Fibroblast of lung (primary cell): ENCODE data around the gene DIAPH1. TPM values are rescaled to one million over a fixed set of nuclear protein-coding genes. Genes with fewer than 3 reads are reported as not detected.
A peak's percentile ranks its signal among the peaks of the same experiment; 100 is the strongest.

ENCODE experiments used
- DNase-seq, 2 donors: peaks; one replicate each; pipeline versions ENCODE4 v3.0.0 to v3.0.0-alpha.2; 2010; ENCODE audit warnings: low read depth in 2 of 2
- H2AFZ ChIP-seq: 2 replicates; pipeline ENCODE4 v1.5.1; 2012; ENCODE audit warnings: low read length, control low read depth, inconsistent platforms
- H3K27ac ChIP-seq: 2 replicates; pipeline ENCODE4 v1.5.1; 2011; ENCODE audit warnings: low read length, control low read depth; ENCODE audit not compliant: insufficient read depth
- H3K27me3 ChIP-seq: 2 replicates; pipeline ENCODE4 v1.5.1; 2011; ENCODE audit warnings: mild to moderate bottlenecking, low read length; ENCODE audit not compliant: control insufficient read depth, insufficient read depth
- H3K36me3 ChIP-seq: 2 replicates; pipeline ENCODE4 v1.5.1; 2011; ENCODE audit warnings: low read length; ENCODE audit not compliant: control insufficient read depth, insufficient read depth
- H3K4me1 ChIP-seq: 2 replicates; pipeline ENCODE4 v1.5.1; 2011; ENCODE audit warnings: low read length; ENCODE audit not compliant: control insufficient read depth, insufficient read depth; ENCODE audit errors: extremely low read depth
- H3K4me2 ChIP-seq: 2 replicates; pipeline ENCODE4 v1.5.1; 2011; ENCODE audit warnings: low read length, control low read depth; ENCODE audit not compliant: insufficient read depth; ENCODE audit errors: extremely low read depth
- H3K4me3 ChIP-seq, 4 experiments: fragments of 200-600 bp in 1 of 4; sonication (generic) in 1 of 4; replicated peaks in 1 of 4; 2 replicates each; pipeline ENCODE4 v1.5.1; 2011 to 2016; ENCODE audit warnings: low read length in 4 of 4, low read depth in 3 of 4, mild to moderate bottlenecking in 3 of 4, control low read depth in 2 of 4, inconsistent platforms in 1 of 4, mixed read lengths in 1 of 4; ENCODE audit not compliant: insufficient read depth in 1 of 4; ENCODE audit errors: control extremely low read depth in 1 of 4
- H3K79me2 ChIP-seq: 2 replicates; pipeline ENCODE4 v1.5.1; 2012; ENCODE audit warnings: mild to moderate bottlenecking, low read length, inconsistent platforms; ENCODE audit not compliant: control insufficient read depth, insufficient read depth
- H3K9ac ChIP-seq: 2 replicates; pipeline ENCODE4 v1.5.1; 2011; ENCODE audit warnings: mild to moderate bottlenecking, low read length, control low read depth; ENCODE audit not compliant: insufficient read depth
- H3K9me3 ChIP-seq: 2 replicates; pipeline ENCODE4 v1.5.1; 2012; ENCODE audit warnings: low read depth, low read length; ENCODE audit not compliant: control insufficient read depth, insufficient read depth
- H4K20me1 ChIP-seq: 2 replicates; pipeline ENCODE4 v1.5.1; 2011; ENCODE audit warnings: low read length; ENCODE audit not compliant: control insufficient read depth, insufficient read depth; ENCODE audit errors: extremely low read depth
- EZH2 ChIP-seq: IDR thresholded peaks from 2 replicates; pipeline ENCODE4 v1.5.1; 2012; ENCODE audit warnings: low read length, control low read depth, mild to moderate bottlenecking; ENCODE audit errors: missing control alignments
- polyA plus RNA-seq, 2 donors: library from polyadenylated mRNA; depleted of rRNA in 1 of 2; stranded (reverse) in 1 of 2; unstranded in 1 of 2; fragments of >200 nt; gene quantifications; 2 replicates each; pipeline ENCODE4 v1.2.1, GENCODE V29; 2011 to 2012; ENCODE audit warnings: missing spikeins in 1 of 2
- total RNA-seq: library from RNA; depleted of rRNA; stranded (reverse); fragments of >200 nt; gene quantifications from 2 replicates; pipeline ENCODE4 v1.2.1, GENCODE V29; 2014
- TF ChIP-seq, protein P1 (sequence below), 2 donors: IDR thresholded peaks in 1 of 2; conservative IDR thresholded peaks in 1 of 2; 1 replicate in 1 of 2; 2 replicates in 1 of 2; pipeline ENCODE4 v1.5.1; 2011 to 2012; ENCODE audit warnings: low read length in 2 of 2, control low read depth in 1 of 2, inconsistent platforms in 1 of 2, low read depth in 1 of 2, mild to moderate bottlenecking in 1 of 2

Gene DIAPH1
- total and polyA plus RNA-seq, 2 donors (not counting 1 experiment from before 2014, with no cell fraction given) = 21.1 to 30.9 TPM

DNA sequence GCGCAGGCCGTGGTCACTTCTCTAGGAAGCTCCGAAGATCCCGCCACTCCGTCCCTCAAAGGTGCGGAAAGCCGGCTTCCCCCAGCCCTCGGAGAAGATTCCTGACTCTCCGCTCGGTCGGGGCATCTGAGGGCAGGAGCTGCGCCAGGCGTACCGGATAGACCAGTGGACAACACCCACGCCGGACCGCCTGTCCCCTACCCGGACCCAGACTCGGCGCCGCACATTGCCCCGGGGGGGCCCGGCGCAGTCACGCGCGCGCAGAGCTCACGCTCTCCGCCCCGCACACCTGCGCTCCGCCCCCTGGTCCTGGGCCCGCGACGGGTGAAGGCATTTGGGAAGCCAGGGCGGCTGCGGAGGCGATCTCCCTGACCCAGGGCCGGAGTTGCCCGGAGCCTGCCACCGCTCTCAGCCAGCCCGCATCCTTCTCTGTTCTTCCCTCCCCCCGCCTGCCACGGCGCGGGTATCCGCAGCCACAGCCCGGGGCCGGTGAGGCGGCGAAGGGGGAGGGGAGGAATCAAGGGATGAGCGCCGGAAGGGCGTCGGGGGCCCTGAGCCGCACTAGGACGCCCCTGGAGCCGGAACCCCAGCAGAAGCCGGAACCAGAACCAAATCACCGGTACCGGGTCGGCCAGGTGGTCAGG lies 18.4 kb upstream of the DIAPH1 start:
- peaks cover 34% of the 10 kb centered on the region for H3K79me2 ChIP-seq
- H3K4me3 ChIP-seq = peak overlapping the region; percentile 69 to 99 (median 94)
- H3K4me1 ChIP-seq = peaks cover 2% of the 10 kb centered on the region
- DNase-seq = peak in 1 of 2 donors; percentile 11
- peaks cover 2% of the 10 kb centered on the region for H3K36me3 ChIP-seq
- no peak for TF ChIP-seq EZH2
- TF ChIP-seq, protein P1, sequence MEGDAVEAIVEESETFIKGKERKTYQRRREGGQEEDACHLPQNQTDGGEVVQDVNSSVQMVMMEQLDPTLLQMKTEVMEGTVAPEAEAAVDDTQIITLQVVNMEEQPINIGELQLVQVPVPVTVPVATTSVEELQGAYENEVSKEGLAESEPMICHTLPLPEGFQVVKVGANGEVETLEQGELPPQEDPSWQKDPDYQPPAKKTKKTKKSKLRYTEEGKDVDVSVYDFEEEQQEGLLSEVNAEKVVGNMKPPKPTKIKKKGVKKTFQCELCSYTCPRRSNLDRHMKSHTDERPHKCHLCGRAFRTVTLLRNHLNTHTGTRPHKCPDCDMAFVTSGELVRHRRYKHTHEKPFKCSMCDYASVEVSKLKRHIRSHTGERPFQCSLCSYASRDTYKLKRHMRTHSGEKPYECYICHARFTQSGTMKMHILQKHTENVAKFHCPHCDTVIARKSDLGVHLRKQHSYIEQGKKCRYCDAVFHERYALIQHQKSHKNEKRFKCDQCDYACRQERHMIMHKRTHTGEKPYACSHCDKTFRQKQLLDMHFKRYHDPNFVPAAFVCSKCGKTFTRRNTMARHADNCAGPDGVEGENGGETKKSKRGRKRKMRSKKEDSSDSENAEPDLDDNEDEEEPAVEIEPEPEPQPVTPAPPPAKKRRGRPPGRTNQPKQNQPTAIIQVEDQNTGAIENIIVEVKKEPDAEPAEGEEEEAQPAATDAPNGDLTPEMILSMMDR (conservative IDR thresholded peaks at IDR 0.05 in 1 of 2, IDR thresholded peaks at IDR 0.05 in 1 of 2; ENCODE audit: low read depth in 1 of 2, low read length in 2 of 2) = no peak
- H2AFZ ChIP-seq = peak overlapping the region; percentile 60
- no peaks in the 10 kb centered on the region for H3K9me3 ChIP-seq
- H3K4me2 ChIP-seq = peak overlapping the region; percentile 20
- H3K9ac ChIP-seq = peak overlapping the region; percentile 82
- no peaks in the 10 kb centered on the region for H3K27me3 ChIP-seq
- no peaks in the 10 kb centered on the region for H4K20me1 ChIP-seq
- peak overlapping the region; percentile 22 for H3K27ac ChIP-seq

DNA sequence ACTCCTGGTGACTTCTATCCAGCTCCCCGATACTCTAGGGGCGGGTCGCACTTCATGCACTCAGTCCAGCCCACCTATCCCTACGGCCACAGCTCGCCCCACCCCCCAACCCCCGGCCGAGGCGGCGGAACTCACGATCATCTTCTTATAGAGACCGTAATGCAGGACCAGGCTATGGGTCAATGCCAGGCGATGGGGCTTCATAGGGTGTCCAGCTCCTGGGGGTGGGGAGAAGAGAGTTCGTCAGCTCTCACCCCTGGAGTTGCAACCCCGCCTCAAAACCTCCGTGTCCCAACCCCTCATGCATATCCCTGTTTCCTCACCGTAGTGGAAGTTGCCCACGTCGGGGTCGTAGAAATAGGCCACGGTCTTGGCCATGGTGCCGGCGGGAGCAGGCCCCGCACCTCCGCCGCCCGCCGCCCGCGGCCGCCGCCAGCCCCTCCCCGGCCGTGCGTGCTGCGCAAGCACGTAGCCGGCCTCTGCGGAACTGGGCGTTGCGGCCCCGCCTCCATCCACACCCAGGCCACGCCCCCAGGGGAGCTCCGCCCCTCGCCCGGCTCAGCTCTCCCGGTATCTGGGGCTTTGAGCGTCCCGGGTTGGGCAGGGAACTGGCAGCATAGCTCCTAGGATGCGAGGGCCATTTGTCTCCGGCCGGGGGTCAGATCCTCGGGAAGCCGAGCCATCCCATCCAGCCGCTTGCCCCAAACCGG lies 17.8 kb upstream of the DIAPH1 start, which contains the start of the genes HDAC3 and RELL2:
Gene HDAC3 (minus strand): TSS at position 437 of the 710 bp plus-strand sequence. CDS start 59 bp downstream, at position 378.
Gene RELL2 (plus strand): TSS at position 585 of the 710 bp plus-strand sequence. CDS start 1,229 bp downstream, outside the sequence.
- peak within 1 kb of the TSS; percentile 82 for H3K9ac ChIP-seq
- H3K27ac ChIP-seq = peak within 1 kb of the TSS; percentile 78
- H3K4me2 ChIP-seq = peak within 1 kb of the TSS; percentile 92
- peak within 1 kb of the TSS; percentile 89 to 99 (median 96) for H3K4me3 ChIP-seq
- peaks cover 2% of the 10 kb centered on the region for H3K4me1 ChIP-seq
- H2AFZ ChIP-seq = peak within 1 kb of the TSS; percentile 96
- no peaks in the 10 kb centered on the region for H3K27me3 ChIP-seq
- H3K36me3 ChIP-seq = peaks cover 2% of the 10 kb centered on the region
- TF ChIP-seq, protein P1 (conservative IDR thresholded peaks at IDR 0.05 in 1 of 2, IDR thresholded peaks at IDR 0.05 in 1 of 2; ENCODE audit: low read depth in 1 of 2, low read length in 2 of 2) = no peak
- no peak for TF ChIP-seq EZH2
- no peaks in the 10 kb centered on the region for H3K9me3 ChIP-seq
- peak; percentile 80 to 87 for DNase-seq
- H3K79me2 ChIP-seq = peaks cover 35% of the 10 kb centered on the region
- no peaks in the 10 kb centered on the region for H4K20me1 ChIP-seq

DNA sequence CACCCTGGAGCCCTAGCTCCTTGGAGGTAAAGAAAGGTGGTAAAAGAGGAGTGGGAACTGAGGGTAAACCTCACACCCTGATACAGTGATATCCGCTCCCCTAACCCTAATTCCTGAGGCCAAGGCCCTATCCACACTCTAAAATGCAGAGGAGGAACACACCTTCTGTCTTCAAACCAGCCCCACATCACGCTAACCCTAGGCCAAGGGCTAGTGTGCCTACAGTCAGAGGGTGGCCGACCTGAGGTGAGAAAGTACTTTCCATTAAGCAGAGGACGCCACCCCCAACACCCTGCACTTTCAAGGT lies 17.3 kb upstream of the DIAPH1 start:
- H3K27me3 ChIP-seq = no peaks in the 10 kb centered on the region
- H3K79me2 ChIP-seq = peaks cover 37% of the 10 kb centered on the region
- no peaks in the 10 kb centered on the region for H3K9me3 ChIP-seq
- peak overlapping the region; percentile 78 for H3K27ac ChIP-seq
- peak overlapping the region; percentile 82 for H3K9ac ChIP-seq
- peaks cover 2% of the 10 kb centered on the region for H3K36me3 ChIP-seq
- peak overlapping the region; percentile 96 for H2AFZ ChIP-seq
- peaks cover 2% of the 10 kb centered on the region for H3K4me1 ChIP-seq
- peak overlapping the region; percentile 92 for H3K4me2 ChIP-seq
- H3K4me3 ChIP-seq = peak overlapping the region; percentile 89 to 99 (median 96)
- TF ChIP-seq, protein P1 (conservative IDR thresholded peaks at IDR 0.05 in 1 of 2, IDR thresholded peaks at IDR 0.05 in 1 of 2; ENCODE audit: low read depth in 1 of 2, low read length in 2 of 2) = no peak
- no peak for TF ChIP-seq EZH2
- no peaks in the 10 kb centered on the region for H4K20me1 ChIP-seq
- no peak for DNase-seq
